Measurements from ENCODE around the gene MSH2. TPM values are rescaled to one million over a fixed set of nuclear protein-coding genes. Genes with fewer than 3 reads are reported as not detected.
"Not testable (repeated sequence)": the region's sequence is repeated elsewhere in the genome, so short reads cannot be mapped to it uniquely, and the experiment has no call there.

MSH2 gene
- total RNA-seq, 2 donors from 2014 or later: 45.9 to 58.0 TPM

DNA sequence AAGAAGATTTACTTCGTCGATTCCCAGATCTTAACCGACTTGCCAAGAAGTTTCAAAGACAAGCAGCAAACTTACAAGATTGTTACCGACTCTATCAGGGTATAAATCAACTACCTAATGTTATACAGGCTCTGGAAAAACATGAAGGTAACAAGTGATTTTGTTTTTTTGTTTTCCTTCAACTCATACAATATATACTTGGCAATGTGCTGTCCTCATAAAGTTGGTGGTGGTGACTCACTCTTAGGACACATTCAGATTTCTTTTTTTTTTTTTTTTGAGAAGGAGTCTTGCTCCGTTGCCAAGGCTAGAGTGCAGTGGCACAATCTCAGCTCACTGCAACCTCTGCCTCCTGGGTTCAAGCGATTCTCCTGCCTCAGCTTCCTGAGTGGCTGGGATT, 26.8 kb downstream of the MSH2 start:
- no peak for ATAC-seq (replicated peaks)
- H3K27ac Mint-ChIP-seq: no peak overlapping the region
- H3K4me3 Mint-ChIP-seq: no peak overlapping the region
- H3K27me3 Mint-ChIP-seq: no peaks in the 10 kb centered on the region
- peaks cover 65% of the 10 kb centered on the region for H3K36me3 Mint-ChIP-seq (ENCODE audit: low read depth)
- no peaks in the 10 kb centered on the region for H3K9me3 Mint-ChIP-seq
- H3K4me1 Mint-ChIP-seq: no peaks in the 10 kb centered on the region

DNA sequence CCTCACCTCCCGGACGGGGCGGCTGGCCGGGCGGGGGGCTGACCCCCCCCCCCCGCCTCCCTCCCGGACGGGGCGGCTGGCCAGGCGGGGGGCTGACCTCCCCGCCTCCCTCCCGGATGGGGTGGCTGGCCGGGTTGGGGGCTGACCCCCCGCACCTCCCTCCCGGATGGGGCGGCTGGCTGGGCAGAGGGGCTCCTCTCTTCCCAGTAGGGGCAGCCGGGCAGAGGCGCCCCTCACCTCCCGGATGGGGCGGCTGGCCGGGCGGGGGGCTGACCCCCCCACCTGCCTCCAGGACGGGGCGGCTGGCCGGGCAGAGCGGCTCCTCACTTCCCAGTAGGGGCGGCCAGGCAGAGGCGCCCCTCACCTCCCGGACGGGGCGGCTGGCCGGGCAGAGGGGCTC, 30.1 kb downstream of the MSH2 start:
- ATAC-seq (replicated peaks); H3K27ac Mint-ChIP-seq: not testable (repeated sequence)
- peaks cover 52% of the 10 kb centered on the region for H3K36me3 Mint-ChIP-seq (ENCODE audit: low read depth)

GRCh38 chr2:47433445-47433844, 30.5 kb downstream of the MSH2 start:
- H3K27ac Mint-ChIP-seq; H3K27me3 Mint-ChIP-seq; H3K4me3 Mint-ChIP-seq; ATAC-seq (replicated peaks); H3K4me1 Mint-ChIP-seq; H3K9me3 Mint-ChIP-seq: not testable (repeated sequence)
- peaks cover 55% of the 10 kb centered on the region for H3K36me3 Mint-ChIP-seq (ENCODE audit: low read depth)

More for the DNA sequence above, 30.1 kb downstream of the MSH2 start:
- H3K4me1 Mint-ChIP-seq, H3K4me3 Mint-ChIP-seq, H3K27me3 Mint-ChIP-seq, H3K9me3 Mint-ChIP-seq: not testable (repeated sequence)

GRCh38 chr2:47437287-47437686, 34.3 kb downstream of the MSH2 start:
- Mint-ChIP-seq H3K27me3 (no peaks in the 10 kb centered on the region), H3K27ac (no peak overlapping the region), H3K9me3 (no peaks in the 10 kb centered on the region), H3K36me3 (ENCODE audit: low read depth) (peaks cover 41% of the 10 kb centered on the region), H3K4me1 (no peaks in the 10 kb centered on the region), H3K4me3 (no peak overlapping the region)
- no peak for ATAC-seq (replicated peaks)

DNA sequence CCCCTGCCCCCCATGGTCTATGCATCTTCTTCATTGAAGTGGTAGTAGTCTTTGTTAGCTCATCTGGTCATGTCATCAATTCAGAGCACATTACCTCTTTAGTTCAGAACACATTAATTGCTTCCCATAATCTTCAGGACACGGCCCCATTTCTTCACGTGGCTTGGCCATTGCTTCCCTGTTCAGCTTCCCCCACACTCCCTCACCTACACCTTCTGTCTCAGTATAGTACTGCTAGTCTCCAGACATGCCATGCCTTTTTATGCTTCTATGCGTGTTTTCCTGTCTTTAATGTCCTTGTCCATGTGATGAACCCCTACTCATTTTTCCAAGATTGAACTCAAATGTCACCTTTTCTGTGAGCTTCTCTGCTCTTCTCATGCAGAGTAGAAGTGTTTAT, 35.1 kb downstream of the MSH2 start:
- Mint-ChIP-seq H3K4me1 (no peaks in the 10 kb centered on the region), H3K27me3 (no peaks in the 10 kb centered on the region), H3K9me3 (no peaks in the 10 kb centered on the region), H3K27ac (no peak overlapping the region), H3K4me3 (no peak overlapping the region), H3K36me3 (ENCODE audit: low read depth) (peaks cover 45% of the 10 kb centered on the region)
- ATAC-seq (replicated peaks): no peak

DNA sequence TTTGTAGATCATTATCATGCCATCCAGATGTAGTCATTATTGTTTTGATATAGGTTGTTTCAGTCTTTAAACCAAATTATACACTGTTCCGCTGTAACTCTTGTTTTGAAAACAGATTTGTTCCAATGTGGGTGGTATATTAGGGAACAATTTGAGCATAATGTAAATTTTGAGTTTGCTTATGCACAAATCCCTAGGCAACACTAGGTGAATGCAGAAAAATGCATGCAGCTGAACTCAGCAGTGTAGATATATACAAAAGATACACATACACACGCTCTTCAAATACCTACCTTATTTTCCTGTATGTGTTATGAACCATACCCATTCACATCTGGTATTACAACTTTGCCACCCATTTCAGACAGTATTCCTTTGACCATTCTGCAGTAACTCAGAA, 35.8 kb downstream of the MSH2 start:
- no peak for ATAC-seq (replicated peaks)
- H3K27ac Mint-ChIP-seq: no peak overlapping the region
- peaks cover 52% of the 10 kb centered on the region for H3K36me3 Mint-ChIP-seq (ENCODE audit: low read depth)
- no peak overlapping the region for H3K4me3 Mint-ChIP-seq
- no peaks in the 10 kb centered on the region for H3K4me1 Mint-ChIP-seq
- H3K9me3 Mint-ChIP-seq: no peaks in the 10 kb centered on the region
- no peaks in the 10 kb centered on the region for H3K27me3 Mint-ChIP-seq

DNA sequence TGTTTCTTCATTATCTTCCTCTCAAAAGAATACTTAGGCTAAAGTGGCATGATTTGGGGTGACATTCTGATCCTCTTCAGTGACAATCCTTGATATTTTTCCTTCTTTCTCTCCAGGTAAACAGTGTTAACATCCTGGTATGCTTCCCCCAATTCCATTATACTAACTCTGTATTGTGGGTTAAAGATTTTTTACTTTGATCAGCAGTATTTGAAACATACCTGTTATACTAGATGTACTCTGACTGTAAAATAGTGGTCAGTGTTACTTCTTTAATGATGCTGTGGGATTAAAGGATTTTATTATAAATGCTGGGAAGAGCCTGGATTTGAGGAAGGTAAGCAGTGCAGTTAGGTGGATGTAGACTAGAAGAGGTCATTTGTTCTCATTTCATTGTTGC, 48.8 kb downstream of the MSH2 start:
- Mint-ChIP-seq H3K27me3 (no peaks in the 10 kb centered on the region), H3K36me3 (ENCODE audit: low read depth) (peaks cover 72% of the 10 kb centered on the region), H3K9me3 (no peaks in the 10 kb centered on the region), H3K4me1 (no peaks in the 10 kb centered on the region), H3K4me3 (no peak overlapping the region), H3K27ac (no peak overlapping the region)
- no peak for ATAC-seq (replicated peaks)

GRCh38 chr2:47452761-47453160, 49.8 kb downstream of the MSH2 start:
- H3K36me3 Mint-ChIP-seq (ENCODE audit: low read depth): peaks cover 71% of the 10 kb centered on the region
- H3K4me1 Mint-ChIP-seq: no peaks in the 10 kb centered on the region
- H3K4me3 Mint-ChIP-seq: no peak overlapping the region
- H3K9me3 Mint-ChIP-seq: no peaks in the 10 kb centered on the region
- no peak for ATAC-seq (replicated peaks)
- no peaks in the 10 kb centered on the region for H3K27me3 Mint-ChIP-seq
- H3K27ac Mint-ChIP-seq: no peak overlapping the region

DNA sequence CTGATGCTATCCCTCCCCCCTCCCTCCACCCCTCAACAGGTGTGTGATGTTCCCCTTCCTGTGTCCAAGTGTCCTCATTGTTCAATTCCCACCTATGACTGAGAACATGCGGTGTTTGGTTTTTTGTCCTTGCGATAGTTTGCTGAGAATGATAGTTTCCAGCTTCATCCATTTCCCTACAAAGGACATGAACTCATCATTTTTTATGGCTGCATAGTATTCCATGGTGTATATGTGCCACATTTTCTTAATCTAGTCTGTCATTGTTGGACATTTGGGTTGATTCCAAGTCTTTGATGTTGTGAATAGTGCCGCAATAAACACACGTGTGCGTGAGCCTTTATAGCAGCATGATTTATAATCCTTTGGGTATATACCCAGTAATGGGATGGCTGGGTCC, 51.9 kb downstream of the MSH2 start:
- ATAC-seq (replicated peaks); H3K9me3 Mint-ChIP-seq; H3K27me3 Mint-ChIP-seq; H3K27ac Mint-ChIP-seq; H3K4me1 Mint-ChIP-seq; H3K4me3 Mint-ChIP-seq: not testable (repeated sequence)
- H3K36me3 Mint-ChIP-seq (ENCODE audit: low read depth): peaks cover 57% of the 10 kb centered on the region

- no peak for ATAC-seq (replicated peaks)
- Mint-ChIP-seq H3K36me3 (ENCODE audit: low read depth) (peaks cover 53% of the 10 kb centered on the region), H3K27ac (no peak overlapping the region)
Observed at GRCh38 chr2:47455411-47455810, 52.5 kb downstream of the MSH2 start.

GRCh38 chr2:47456851-47457250, 53.9 kb downstream of the MSH2 start:
- Mint-ChIP-seq H3K4me3 (no peak overlapping the region), H3K4me1 (peaks cover 4% of the 10 kb centered on the region), H3K9me3 (no peaks in the 10 kb centered on the region), H3K27me3 (no peaks in the 10 kb centered on the region), H3K36me3 (ENCODE audit: low read depth) (peaks cover 49% of the 10 kb centered on the region), H3K27ac (no peak overlapping the region)
- ATAC-seq (replicated peaks): no peak

More at GRCh38 chr2:47455411-47455810, 52.5 kb downstream of the MSH2 start:
- H3K27me3 Mint-ChIP-seq: no peaks in the 10 kb centered on the region
- no peak overlapping the region for H3K4me3 Mint-ChIP-seq
- H3K9me3 Mint-ChIP-seq: no peaks in the 10 kb centered on the region
- peaks cover 4% of the 10 kb centered on the region for H3K4me1 Mint-ChIP-seq

DNA sequence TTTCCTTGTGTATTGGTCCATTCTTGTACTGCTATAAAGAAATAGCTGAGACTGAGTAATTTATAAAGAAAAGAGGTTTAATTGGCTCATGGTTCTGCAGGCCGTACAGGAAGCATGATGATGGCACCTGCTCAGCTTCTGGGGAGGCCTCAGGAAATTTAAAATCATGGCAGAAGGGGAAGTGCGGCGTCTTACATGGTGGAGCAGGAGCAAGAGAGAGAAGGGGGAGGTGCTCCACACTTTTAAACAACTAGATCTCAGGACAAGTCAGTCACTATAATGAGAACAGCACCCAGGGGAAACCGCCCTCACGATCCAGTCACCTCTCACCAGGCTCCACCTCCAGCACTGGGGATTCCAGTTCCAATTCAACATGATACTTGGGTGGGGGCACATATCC, 54.3 kb downstream of the MSH2 start:
- Mint-ChIP-seq H3K9me3 (no peaks in the 10 kb centered on the region), H3K27me3 (no peaks in the 10 kb centered on the region), H3K4me3 (no peak overlapping the region), H3K4me1 (peaks cover 4% of the 10 kb centered on the region), H3K36me3 (ENCODE audit: low read depth) (peaks cover 49% of the 10 kb centered on the region), H3K27ac (no peak overlapping the region)
- ATAC-seq (replicated peaks): no peak

- H3K27me3 Mint-ChIP-seq: no peaks in the 10 kb centered on the region
- H3K27ac Mint-ChIP-seq: no peak overlapping the region
- no peaks in the 10 kb centered on the region for H3K9me3 Mint-ChIP-seq
- H3K4me3 Mint-ChIP-seq: no peak overlapping the region
- ATAC-seq (replicated peaks): no peak
- peaks cover 62% of the 10 kb centered on the region for H3K36me3 Mint-ChIP-seq (ENCODE audit: low read depth)
- H3K4me1 Mint-ChIP-seq: peaks cover 4% of the 10 kb centered on the region
Observed at GRCh38 chr2:47459021-47459420, 56.1 kb downstream of the MSH2 start.

GRCh38 chr2:47460766-47461165, 57.8 kb downstream of the MSH2 start:
- H3K4me3 Mint-ChIP-seq: no peak overlapping the region
- peaks cover 4% of the 10 kb centered on the region for H3K4me1 Mint-ChIP-seq
- no peak for ATAC-seq (replicated peaks)
- H3K27ac Mint-ChIP-seq: no peak overlapping the region
- no peaks in the 10 kb centered on the region for H3K9me3 Mint-ChIP-seq
- H3K27me3 Mint-ChIP-seq: no peaks in the 10 kb centered on the region
- H3K36me3 Mint-ChIP-seq (ENCODE audit: low read depth): peaks cover 66% of the 10 kb centered on the region

- Mint-ChIP-seq H3K9me3 (no peaks in the 10 kb centered on the region), H3K36me3 (ENCODE audit: low read depth) (peaks cover 91% of the 10 kb centered on the region), H3K27me3 (no peaks in the 10 kb centered on the region), H3K4me3 (no peak overlapping the region), H3K27ac (no peak overlapping the region), H3K4me1 (no peaks in the 10 kb centered on the region)
- no peak for ATAC-seq (replicated peaks)
Observed at GRCh38 chr2:47471429-47472116, 68.6 kb downstream of the MSH2 start.

- Mint-ChIP-seq H3K36me3 (ENCODE audit: low read depth) (peaks cover 95% of the 10 kb centered on the region), H3K4me3 (no peak overlapping the region), H3K4me1 (no peaks in the 10 kb centered on the region), H3K9me3 (no peaks in the 10 kb centered on the region), H3K27me3 (no peaks in the 10 kb centered on the region), H3K27ac (no peak overlapping the region)
- no peak for ATAC-seq (replicated peaks)
Observed at GRCh38 chr2:47479863-47480262, 76.9 kb downstream of the MSH2 start.
